ENCODE data around the gene SLC29A2. TPM values are rescaled to one million over a fixed set of nuclear protein-coding genes. Genes with fewer than 3 reads are reported as not detected.
"Not testable (repeated sequence)": the region's sequence is repeated elsewhere in the genome, so short reads cannot be mapped to it uniquely, and the experiment has no call there.

Gene SLC29A2
- total RNA-seq, 1 donor: under 0.01 TPM

GRCh38 chr11:66324664-66325063 is 46.9 kb downstream of the SLC29A2 start:
- Histone ChIP-seq H3K4me2 (ENCODE audit: insufficient read depth, low read length) (no peak overlapping the region), H3K36me3 (ENCODE audit: insufficient read depth, low read length) (no peaks in the 10 kb centered on the region), H3K4me3 (ENCODE audit: insufficient read depth, low read length) (no peak overlapping the region), H2AFZ (ENCODE audit: low read length) (no peak overlapping the region), H3K27ac (ENCODE audit: low read depth, low read length) (peak overlapping the region; percentile 50), H3K27me3 (ENCODE audit: insufficient read depth, low read length) (no peaks in the 10 kb centered on the region), H4K20me1 (ENCODE audit: insufficient read depth, low read length) (no peaks in the 10 kb centered on the region), H3K9me3 (ENCODE audit: low read depth, low read length) (no peaks in the 10 kb centered on the region), H3K4me1 (ENCODE audit: insufficient read depth, low read length) (peaks cover 55% of the 10 kb centered on the region), H3K79me2 (ENCODE audit: insufficient read depth, low read length) (no peaks in the 10 kb centered on the region)
- peak; percentile 81 for DNase-seq (ENCODE audit: insufficient read length, low spot score, missing footprints)
- TF ChIP-seq CTCF (IDR thresholded peaks at IDR 0.05; ENCODE audit: extremely low read depth, low read depth, low read length): no peak

GRCh38 chr11:66323684-66324083 is 47.9 kb downstream of the SLC29A2 start:
- no peaks in the 10 kb centered on the region for H3K79me2 ChIP-seq (ENCODE audit: insufficient read depth, low read length)
- H3K4me2 ChIP-seq (ENCODE audit: insufficient read depth, low read length): no peak overlapping the region
- TF ChIP-seq CTCF (IDR thresholded peaks at IDR 0.05; ENCODE audit: extremely low read depth, low read depth, low read length): no peak
- no peak overlapping the region for H2AFZ ChIP-seq (ENCODE audit: low read length)
- H3K27ac ChIP-seq (ENCODE audit: low read depth, low read length): no peak overlapping the region
- peaks cover 59% of the 10 kb centered on the region for H3K4me1 ChIP-seq (ENCODE audit: insufficient read depth, low read length)
- no peaks in the 10 kb centered on the region for H4K20me1 ChIP-seq (ENCODE audit: insufficient read depth, low read length)
- H3K9me3 ChIP-seq (ENCODE audit: low read depth, low read length): no peaks in the 10 kb centered on the region
- H3K27me3 ChIP-seq (ENCODE audit: insufficient read depth, low read length): no peaks in the 10 kb centered on the region
- no peak for DNase-seq (ENCODE audit: insufficient read length, low spot score, missing footprints)
- no peaks in the 10 kb centered on the region for H3K36me3 ChIP-seq (ENCODE audit: insufficient read depth, low read length)
- H3K4me3 ChIP-seq (ENCODE audit: insufficient read depth, low read length): no peak overlapping the region

GRCh38 chr11:66322732-66323427 is 48.7 kb downstream of the SLC29A2 start:
- DNase-seq (ENCODE audit: insufficient read length, low spot score, missing footprints): peak; percentile 95
- Histone ChIP-seq H3K4me3 (ENCODE audit: insufficient read depth, low read length) (no peak overlapping the region), H4K20me1 (ENCODE audit: insufficient read depth, low read length) (no peaks in the 10 kb centered on the region), H3K36me3 (ENCODE audit: insufficient read depth, low read length) (no peaks in the 10 kb centered on the region), H3K27me3 (ENCODE audit: insufficient read depth, low read length) (no peaks in the 10 kb centered on the region), H3K4me2 (ENCODE audit: insufficient read depth, low read length) (no peak overlapping the region), H2AFZ (ENCODE audit: low read length) (peak overlapping the region; percentile 71), H3K9me3 (ENCODE audit: low read depth, low read length) (no peaks in the 10 kb centered on the region), H3K27ac (ENCODE audit: low read depth, low read length) (peak overlapping the region; percentile 47), H3K4me1 (ENCODE audit: insufficient read depth, low read length) (peaks cover 59% of the 10 kb centered on the region), H3K79me2 (ENCODE audit: insufficient read depth, low read length) (no peaks in the 10 kb centered on the region)
- no peak for TF ChIP-seq CTCF (IDR thresholded peaks at IDR 0.05; ENCODE audit: extremely low read depth, low read depth, low read length)

GRCh38 chr11:66321606-66322005 is 50.0 kb downstream of the SLC29A2 start:
- Histone ChIP-seq H3K79me2 (ENCODE audit: insufficient read depth, low read length) (peaks cover 2% of the 10 kb centered on the region), H2AFZ (ENCODE audit: low read length) (no peak overlapping the region), H3K9me3 (ENCODE audit: low read depth, low read length) (no peaks in the 10 kb centered on the region), H4K20me1 (ENCODE audit: insufficient read depth, low read length) (peaks cover under 1% of the 10 kb centered on the region), H3K27ac (ENCODE audit: low read depth, low read length) (no peak overlapping the region), H3K27me3 (ENCODE audit: insufficient read depth, low read length) (no peaks in the 10 kb centered on the region), H3K4me2 (ENCODE audit: insufficient read depth, low read length) (no peak overlapping the region), H3K36me3 (ENCODE audit: insufficient read depth, low read length) (no peaks in the 10 kb centered on the region), H3K4me1 (ENCODE audit: insufficient read depth, low read length) (peaks cover 57% of the 10 kb centered on the region), H3K4me3 (ENCODE audit: insufficient read depth, low read length) (no peak overlapping the region)
- no peak for TF ChIP-seq CTCF (IDR thresholded peaks at IDR 0.05; ENCODE audit: extremely low read depth, low read depth, low read length)
- DNase-seq (ENCODE audit: insufficient read length, low spot score, missing footprints): peak; percentile 19

GRCh38 chr11:66320748-66321147 is 50.8 kb downstream of the SLC29A2 start:
- H2AFZ ChIP-seq (ENCODE audit: low read length); H3K9me3 ChIP-seq (ENCODE audit: low read depth, low read length); H3K4me3 ChIP-seq (ENCODE audit: insufficient read depth, low read length); H3K27ac ChIP-seq (ENCODE audit: low read depth, low read length); DNase-seq (ENCODE audit: insufficient read length, low spot score, missing footprints); H3K36me3 ChIP-seq (ENCODE audit: insufficient read depth, low read length); H4K20me1 ChIP-seq (ENCODE audit: insufficient read depth, low read length); H3K27me3 ChIP-seq (ENCODE audit: insufficient read depth, low read length); H3K4me2 ChIP-seq (ENCODE audit: insufficient read depth, low read length): not testable (repeated sequence)
- Histone ChIP-seq H3K79me2 (ENCODE audit: insufficient read depth, low read length) (peaks cover 10% of the 10 kb centered on the region), H3K4me1 (ENCODE audit: insufficient read depth, low read length) (peaks cover 58% of the 10 kb centered on the region)

- peaks cover 58% of the 10 kb centered on the region for H3K4me1 ChIP-seq (ENCODE audit: insufficient read depth, low read length)
- H3K9me3 ChIP-seq (ENCODE audit: low read depth, low read length); H3K27ac ChIP-seq (ENCODE audit: low read depth, low read length); DNase-seq (ENCODE audit: insufficient read length, low spot score, missing footprints); H3K27me3 ChIP-seq (ENCODE audit: insufficient read depth, low read length); H2AFZ ChIP-seq (ENCODE audit: low read length); H3K36me3 ChIP-seq (ENCODE audit: insufficient read depth, low read length); H3K4me3 ChIP-seq (ENCODE audit: insufficient read depth, low read length); H3K4me2 ChIP-seq (ENCODE audit: insufficient read depth, low read length): not testable (repeated sequence)
- peaks cover 15% of the 10 kb centered on the region for H3K79me2 ChIP-seq (ENCODE audit: insufficient read depth, low read length)
- peaks cover 14% of the 10 kb centered on the region for H4K20me1 ChIP-seq (ENCODE audit: insufficient read depth, low read length)
Observed at GRCh38 chr11:66320289-66320688, 51.3 kb downstream of the SLC29A2 start.
